Middle frontal gyrus (tissue), 1 donor: ENCODE measurements around the gene CDH4.

Source experiments
- DNase-seq: peaks from one replicate; pipeline ENCODE4 v3.0.0-alpha.2; 2015; ENCODE audit warnings: low spot score; ENCODE audit errors: extremely low spot score

Gene CDH4

GRCh38 chr20:61664556-61665320, 412.7 kb downstream of the CDH4 start:
- DNase-seq: no peak

DNA sequence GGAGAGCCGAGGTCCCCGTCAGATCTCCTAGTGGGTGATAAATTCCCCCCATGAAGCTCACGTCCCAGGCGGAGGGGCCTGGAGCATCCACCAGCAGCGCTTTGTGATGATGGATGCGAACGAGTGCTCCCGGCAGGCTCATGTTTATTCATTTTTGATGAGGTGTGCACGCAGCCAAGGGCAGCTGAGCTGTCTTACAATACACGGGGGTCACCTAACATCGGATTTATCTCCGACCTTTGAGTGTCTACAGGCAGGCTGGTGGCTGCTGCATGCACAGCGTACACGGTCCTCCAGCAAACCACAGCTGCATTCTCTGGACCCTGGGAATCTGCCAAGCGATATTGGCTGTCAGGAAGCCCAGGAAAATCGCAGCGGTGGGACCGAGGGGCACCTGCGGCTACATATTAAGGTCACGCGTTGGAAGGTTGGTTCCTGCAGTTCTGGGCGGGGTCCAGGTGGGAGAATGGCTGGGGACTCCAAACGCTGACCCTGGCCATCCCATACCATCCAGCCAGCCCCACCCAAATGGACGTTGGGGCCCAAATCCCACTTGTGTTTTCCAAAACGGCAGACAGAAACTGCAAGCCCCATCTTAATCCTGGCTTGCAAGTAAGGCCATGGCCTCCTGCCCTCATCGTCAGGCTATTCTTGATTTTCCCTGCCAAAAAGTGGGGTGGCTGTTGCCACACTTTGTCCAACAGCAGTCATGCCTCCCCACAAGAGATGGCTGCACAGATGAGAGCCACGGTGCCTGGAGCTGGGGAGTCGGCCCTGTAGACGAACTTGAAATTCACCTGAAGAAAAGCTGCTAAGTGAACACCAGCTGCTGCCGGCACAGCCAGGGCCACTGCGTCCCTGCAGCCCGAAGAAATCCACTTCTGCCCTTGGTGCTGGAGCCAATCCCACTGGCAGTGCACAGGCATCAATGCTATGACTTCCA, 413.7 kb downstream of the CDH4 start:
- no peak for DNase-seq

GRCh38 chr20:61666471-61666832, 414.4 kb downstream of the CDH4 start:
- DNase-seq: no peak

- no peak for DNase-seq
Observed at GRCh38 chr20:61667056-61667792, 415.2 kb downstream of the CDH4 start.

DNA sequence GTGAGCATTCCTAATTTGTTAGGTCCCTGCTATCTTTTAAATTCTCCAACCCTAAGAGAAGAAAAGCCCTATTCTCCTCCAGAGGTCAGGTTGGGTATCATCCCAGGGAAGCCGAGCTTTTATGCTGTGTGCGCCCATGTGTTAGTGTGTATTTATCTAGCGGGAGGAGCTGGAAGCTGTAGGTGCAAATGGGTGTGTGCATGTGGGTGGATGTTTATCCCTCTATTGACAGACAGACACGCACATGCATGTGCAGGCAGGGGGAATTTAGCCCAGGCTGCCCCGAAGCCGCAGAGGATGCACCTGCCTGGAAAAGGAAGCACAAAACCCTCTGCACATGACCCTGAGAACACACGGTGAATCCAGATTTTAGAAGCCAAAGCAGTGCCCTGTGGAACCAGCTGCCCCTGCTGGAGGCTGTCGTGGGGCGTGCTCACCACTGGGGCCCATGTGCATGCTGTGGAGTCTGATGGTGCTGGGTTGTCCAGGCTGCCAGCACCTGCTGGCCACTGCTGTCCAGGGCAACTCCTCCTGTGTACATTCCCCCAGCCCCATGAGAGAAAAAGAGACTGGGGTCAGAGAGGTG, 416.1 kb downstream of the CDH4 start:
- no peak for DNase-seq

DNA sequence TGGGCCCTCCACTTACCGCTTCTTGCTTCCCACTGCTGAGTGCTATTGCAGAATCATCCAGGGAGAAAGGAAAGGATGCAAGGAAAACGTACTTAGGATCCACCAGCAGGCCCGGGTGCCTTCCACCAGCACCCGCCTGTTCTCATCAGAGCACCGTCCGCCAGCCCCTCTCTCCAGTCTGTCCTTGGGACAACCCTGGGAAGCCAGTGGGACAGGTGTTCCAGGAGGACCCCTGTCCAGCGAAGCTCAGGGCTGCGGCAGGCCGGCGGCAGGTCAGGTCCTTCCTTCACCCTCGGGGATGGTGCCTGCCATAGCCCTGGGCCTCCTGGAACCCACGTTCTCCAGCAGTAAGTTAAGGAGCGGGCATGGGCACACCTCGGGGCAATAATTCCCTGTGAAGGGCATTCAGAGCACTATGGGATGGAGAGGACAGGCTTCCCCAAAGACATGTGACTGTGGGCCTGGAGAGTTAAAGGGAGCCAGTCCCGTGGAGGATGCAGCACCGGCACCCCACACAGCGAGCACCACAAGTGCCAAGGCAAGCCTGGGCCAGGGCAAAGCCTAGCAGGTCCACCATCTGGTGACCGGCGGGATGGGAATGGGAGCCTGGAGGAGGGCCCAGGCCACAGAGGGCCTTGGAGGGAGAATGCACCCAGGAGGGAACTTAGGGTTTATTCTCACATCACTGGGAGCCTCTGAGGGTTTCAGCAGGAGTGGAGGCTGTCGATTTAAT, 416.9 kb downstream of the CDH4 start:
- DNase-seq: no peak

DNA sequence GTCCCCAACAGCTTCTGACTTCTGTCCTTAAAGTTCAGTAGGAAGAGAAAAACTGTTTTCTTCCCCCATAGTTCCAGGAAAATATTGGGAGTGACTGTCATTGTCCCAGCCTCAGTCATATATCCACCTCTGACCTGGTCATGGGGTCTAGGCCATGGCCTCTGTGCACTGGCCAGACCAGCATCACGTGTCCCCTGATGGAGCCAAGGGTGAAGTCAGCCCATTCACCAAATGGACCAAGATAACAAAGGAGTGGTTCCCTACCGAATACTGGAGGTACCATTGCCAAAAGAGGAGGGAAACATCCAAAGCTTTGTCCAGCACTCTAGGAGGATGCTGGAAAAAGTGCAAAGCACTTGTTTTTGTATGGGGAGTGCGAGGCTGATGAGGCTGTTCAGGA, 418.2 kb downstream of the CDH4 start:
- no peak for DNase-seq

DNA sequence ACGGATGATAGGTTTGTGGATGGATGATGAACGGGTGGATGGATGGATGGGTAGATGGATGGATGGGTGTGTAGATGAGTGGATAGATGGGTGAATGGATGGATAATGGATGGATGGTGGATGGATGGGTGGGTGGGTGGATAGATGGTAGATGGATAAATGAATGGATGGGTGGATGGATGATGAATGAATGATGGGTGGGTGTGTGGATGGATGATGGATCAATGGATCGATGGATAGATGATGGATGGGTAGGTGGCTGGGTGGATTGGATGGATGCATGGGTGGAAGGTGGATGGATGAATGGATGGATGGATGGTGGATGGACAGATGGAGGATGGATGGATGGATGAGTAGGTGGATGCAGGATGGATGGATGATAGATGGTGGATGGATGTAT, 419.5 kb downstream of the CDH4 start:
- no peak for DNase-seq

DNA sequence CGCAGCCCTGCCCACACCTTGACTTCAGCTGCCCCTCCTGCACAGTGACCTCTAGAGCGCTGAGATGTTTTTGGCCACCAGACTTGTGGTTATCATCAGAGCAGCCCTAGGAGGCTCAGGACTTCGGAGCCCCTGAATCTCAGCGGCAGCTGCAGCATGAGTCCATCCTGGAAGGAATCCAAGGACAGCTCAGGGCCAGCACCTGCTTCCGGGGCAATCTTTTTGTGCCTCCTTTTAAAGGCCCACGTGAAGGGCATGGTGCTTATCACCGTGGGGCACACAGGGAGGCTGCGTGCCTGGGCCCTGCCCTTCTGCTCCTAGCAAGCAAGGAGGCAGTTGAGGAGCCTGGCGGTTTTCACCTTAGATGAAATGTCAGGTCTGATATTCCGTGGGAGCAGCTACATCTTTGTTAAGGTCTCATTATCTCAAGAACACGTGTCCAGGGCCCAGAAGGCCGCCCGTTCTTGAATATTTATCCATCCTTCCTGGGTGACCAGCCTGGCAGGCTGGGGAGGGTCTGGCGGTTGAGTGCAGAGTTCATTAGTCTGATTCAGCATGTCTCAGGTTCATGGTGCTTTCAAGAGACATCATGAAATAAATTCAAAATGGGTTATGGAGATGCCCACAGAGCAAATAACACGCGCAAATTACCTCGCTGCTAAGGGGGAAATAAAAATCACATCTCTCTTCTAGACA, 421.2 kb downstream of the CDH4 start:
- DNase-seq: no peak

GRCh38 chr20:61674121-61674520, 422.1 kb downstream of the CDH4 start:
- DNase-seq: no peak

DNA sequence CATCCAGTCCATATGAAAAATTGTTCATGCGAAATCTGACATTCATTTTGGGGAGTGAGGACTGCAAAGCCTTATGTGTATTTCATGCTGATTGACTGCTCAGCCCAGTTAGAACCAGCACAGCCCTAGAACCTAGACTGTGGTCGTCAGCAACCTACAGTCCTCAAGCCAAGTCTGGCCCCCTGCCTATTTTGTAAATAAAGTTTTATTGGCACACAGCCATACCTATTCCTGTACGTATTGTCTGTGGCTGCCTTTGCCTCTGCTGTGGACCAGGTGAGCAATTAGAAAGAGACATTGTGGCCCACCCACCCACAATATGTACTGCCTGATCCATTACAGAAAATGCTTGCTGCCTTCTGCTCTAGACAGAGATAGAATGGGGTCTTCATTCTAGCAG, 422.6 kb downstream of the CDH4 start:
- DNase-seq: no peak

DNA sequence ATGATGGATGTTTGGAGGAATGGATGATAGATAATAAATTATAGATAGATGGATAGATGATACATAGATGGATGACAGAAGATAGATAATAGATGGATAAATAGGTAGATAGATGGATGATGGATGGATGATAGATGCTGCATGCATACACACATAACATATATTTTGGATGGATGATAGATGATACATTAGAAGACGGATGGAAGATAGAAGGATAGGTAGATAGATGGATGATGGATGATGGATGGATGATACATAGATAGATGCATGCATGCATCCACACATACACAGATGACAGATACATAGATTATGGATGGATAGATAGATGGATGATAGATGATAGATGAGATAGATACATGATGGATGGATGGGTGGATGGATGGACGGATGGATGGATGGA, 425.9 kb downstream of the CDH4 start:
- DNase-seq: no peak

- no peak for DNase-seq
Observed at GRCh38 chr20:61678437-61678836, 426.4 kb downstream of the CDH4 start.

DNA sequence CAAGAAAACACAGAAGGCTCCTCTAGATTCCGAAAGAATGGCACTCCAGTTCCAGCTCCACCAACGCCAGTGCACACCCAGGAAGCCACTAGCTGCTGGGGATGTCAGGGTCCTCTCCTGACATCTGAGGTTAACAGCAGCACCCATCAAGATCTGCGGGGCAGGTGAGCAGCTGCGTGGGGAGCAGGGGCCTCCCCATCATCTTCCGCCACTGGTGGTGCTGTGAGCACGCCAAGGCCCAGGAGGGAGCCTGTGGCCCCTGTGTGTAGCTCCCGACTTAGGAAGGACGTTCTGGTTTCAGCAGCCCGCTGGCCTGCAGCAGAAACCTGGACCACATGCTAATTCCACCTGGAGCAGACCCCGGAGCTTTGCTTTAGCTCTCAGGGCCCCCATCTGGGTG, 427.4 kb downstream of the CDH4 start:
- DNase-seq: no peak

GRCh38 chr20:61680096-61680495, 428.0 kb downstream of the CDH4 start:
- DNase-seq: no peak

GRCh38 chr20:61682114-61682995, 430.3 kb downstream of the CDH4 start:
- DNase-seq: no peak

- DNase-seq: no peak
Observed at GRCh38 chr20:61682996-61683681, 431.1 kb downstream of the CDH4 start.

- no peak for DNase-seq
Observed at GRCh38 chr20:61683721-61684120, 431.7 kb downstream of the CDH4 start.

DNA sequence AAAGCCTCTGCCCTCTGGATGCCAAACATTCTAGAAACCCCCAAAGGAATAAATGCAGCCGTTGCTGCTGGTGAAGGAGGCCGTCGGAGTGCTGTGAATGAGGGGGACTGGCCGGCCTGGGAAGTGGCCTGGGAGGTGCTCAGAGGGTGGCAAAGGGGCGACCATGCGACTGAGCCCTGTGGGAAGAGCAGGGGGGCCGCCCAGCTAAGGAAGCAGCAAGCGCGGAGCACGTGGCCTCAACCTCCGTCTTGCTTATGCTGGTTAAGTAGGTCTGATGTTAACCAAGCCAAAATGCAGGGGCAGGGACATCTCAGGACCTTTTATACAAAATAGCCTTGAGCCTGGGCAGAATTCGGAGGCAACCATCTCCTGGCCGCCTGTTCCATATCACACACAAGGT, 432.1 kb downstream of the CDH4 start:
- DNase-seq: no peak
